ENCODE measurements around the gene FKBP5.

FKBP5 gene

DNA sequence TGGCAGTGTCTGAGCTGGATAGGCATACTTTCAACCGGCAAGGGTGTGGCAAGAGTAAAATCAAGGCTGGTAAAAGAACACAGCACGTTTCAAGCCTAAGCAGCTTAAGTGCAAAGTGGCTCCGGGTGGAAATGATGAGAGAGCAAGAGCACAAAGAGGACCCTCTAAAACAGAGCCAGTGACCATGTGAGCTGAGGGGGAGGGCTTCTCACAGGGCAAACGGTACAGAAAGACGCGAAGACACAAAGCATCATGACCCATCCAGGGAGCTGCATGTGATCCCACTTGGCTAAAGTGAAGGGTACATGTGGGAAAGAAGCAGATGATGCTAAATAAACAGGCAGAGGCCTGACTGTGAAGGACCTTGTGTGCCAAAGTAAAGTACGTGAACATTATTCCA, 25.7 kb downstream of the FKBP5 start:
- H3K36me3 ChIP-seq (ENCODE audit: insufficient read depth, low read length) = no peaks in the 10 kb centered on the region
- H3K4me1 ChIP-seq (ENCODE audit: insufficient read depth, low read length) = peaks cover 23% of the 10 kb centered on the region
- no peak overlapping the region for H2AFZ ChIP-seq (ENCODE audit: low read depth, low read length)
- no peaks in the 10 kb centered on the region for H3K9me3 ChIP-seq (ENCODE audit: low read length)
- H3K4me3 ChIP-seq (ENCODE audit: low read length) = no peak overlapping the region
- no peaks in the 10 kb centered on the region for H3K27me3 ChIP-seq (ENCODE audit: insufficient read depth, low read length)

DNA sequence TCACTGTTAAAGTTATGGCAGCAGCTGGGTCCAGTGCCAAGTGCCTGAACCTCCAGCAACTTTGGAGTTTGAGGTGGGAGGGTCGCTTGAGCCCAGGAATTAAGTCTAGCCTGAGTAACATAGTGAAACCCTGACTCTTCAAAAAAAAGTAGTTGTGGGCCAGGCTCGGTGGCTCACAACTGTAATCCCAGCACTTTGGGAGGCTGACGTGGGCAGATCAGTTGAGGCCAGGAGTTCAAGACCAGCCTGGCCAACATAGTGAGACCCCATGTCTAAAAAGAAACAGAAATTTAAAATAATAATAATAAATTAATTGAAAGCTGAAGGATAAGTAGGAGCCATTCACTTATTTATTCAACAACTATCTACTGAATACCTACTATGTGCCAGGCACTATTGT, 33.8 kb downstream of the FKBP5 start:
- Histone ChIP-seq H3K4me1 (ENCODE audit: insufficient read depth, low read length) (no peaks in the 10 kb centered on the region), H3K27me3 (ENCODE audit: insufficient read depth, low read length) (no peaks in the 10 kb centered on the region), H3K4me3 (ENCODE audit: low read length) (no peak overlapping the region), H3K36me3 (ENCODE audit: insufficient read depth, low read length) (no peaks in the 10 kb centered on the region), H3K9me3 (ENCODE audit: low read length) (no peaks in the 10 kb centered on the region), H2AFZ (ENCODE audit: low read depth, low read length) (no peak overlapping the region)

DNA sequence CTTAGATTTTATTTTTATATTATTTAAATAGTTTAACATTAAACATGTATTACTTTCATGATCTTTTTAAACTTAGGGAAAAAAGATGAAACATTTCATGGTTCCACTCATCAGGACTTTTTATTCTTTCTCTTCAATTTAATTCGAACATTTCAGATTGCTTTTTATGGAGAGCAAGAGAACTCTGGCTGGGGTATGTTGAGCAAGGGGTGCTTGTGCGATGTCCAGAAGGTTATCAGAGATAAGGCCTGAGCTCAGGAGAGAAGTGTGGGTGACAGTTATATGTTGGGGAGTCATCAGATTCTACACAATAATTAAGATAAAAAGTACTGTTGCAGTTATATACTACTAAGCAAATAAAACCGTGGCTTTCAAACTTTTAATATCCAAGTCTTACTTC, 37.5 kb downstream of the FKBP5 start:
- H3K36me3 ChIP-seq (ENCODE audit: insufficient read depth, low read length) = no peaks in the 10 kb centered on the region
- no peak overlapping the region for H3K4me3 ChIP-seq (ENCODE audit: low read length)
- no peaks in the 10 kb centered on the region for H3K9me3 ChIP-seq (ENCODE audit: low read length)
- H3K27me3 ChIP-seq (ENCODE audit: insufficient read depth, low read length) = no peaks in the 10 kb centered on the region
- no peaks in the 10 kb centered on the region for H3K4me1 ChIP-seq (ENCODE audit: insufficient read depth, low read length)
- no peak overlapping the region for H2AFZ ChIP-seq (ENCODE audit: low read depth, low read length)

DNA sequence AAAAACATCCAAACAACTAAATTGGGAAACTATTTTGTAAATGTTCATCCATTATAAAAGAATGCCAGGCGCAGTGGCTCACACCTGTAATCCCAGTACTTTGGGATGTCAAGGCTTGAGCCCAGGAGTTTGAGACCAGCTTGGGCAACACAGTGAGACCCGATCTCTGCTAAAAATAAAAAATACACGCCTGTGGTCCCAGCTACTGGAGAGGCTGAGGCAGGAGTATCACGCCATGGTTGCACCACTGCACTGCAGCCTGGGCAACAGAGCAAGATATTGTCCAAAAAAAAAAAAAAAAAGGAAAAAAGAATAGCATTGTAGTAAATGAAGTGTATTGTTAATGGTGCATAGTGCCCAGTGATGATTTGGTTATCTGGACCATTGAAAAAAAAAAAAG, 38.7 kb downstream of the FKBP5 start:
- Histone ChIP-seq H3K27me3 (ENCODE audit: insufficient read depth, low read length) (no peaks in the 10 kb centered on the region), H2AFZ (ENCODE audit: low read depth, low read length) (no peak overlapping the region), H3K4me1 (ENCODE audit: insufficient read depth, low read length) (no peaks in the 10 kb centered on the region), H3K4me3 (ENCODE audit: low read length) (no peak overlapping the region), H3K9me3 (ENCODE audit: low read length) (no peaks in the 10 kb centered on the region), H3K36me3 (ENCODE audit: insufficient read depth, low read length) (no peaks in the 10 kb centered on the region)

DNA sequence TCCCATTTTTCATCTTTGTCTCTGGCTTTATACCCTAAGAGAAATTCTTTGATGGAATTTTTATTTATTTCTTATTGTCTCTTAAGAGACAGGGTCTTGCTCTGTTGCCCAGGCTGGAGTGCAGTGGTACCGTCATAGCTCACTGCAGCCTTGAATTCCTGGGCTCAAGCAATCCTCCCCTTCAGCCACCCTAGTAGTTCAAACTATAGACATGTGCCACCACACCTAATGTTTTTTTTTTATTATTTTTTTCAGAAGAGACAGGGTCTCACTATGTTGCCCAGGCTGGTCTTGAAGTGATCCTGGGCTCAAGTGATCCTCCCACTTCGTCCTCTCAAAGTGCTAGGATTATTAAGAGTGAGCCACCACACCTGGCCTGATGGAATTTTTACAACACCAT, 40.5 kb downstream of the FKBP5 start:
- no peaks in the 10 kb centered on the region for H3K9me3 ChIP-seq (ENCODE audit: low read length)

DNA sequence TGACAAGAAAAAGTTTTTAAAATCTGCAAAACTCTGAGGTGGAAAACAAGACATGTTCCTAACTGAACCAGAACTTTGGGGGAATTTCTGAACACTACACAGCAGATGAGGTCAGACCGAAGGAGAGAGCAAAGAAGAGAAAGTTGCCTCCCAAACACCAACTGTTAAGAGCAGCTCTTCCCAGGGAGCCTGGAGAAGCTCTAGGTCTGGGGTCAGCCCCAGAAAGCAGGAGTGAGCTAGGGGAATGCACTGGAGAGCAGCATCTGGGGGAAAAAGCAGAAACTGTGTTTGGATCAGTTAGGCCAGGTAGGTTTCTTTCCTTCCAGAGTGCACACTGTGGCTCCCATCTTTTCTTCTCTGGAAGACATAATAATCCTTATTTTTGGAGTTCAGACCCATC, 41.3 kb downstream of the FKBP5 start:
- Histone ChIP-seq H3K4me1 (ENCODE audit: insufficient read depth, low read length) (no peaks in the 10 kb centered on the region), H2AFZ (ENCODE audit: low read depth, low read length) (no peak overlapping the region), H3K27me3 (ENCODE audit: insufficient read depth, low read length) (no peaks in the 10 kb centered on the region), H3K36me3 (ENCODE audit: insufficient read depth, low read length) (no peaks in the 10 kb centered on the region), H3K4me3 (ENCODE audit: low read length) (no peak overlapping the region), H3K9me3 (ENCODE audit: low read length) (no peaks in the 10 kb centered on the region)

More for the DNA sequence above, 40.5 kb downstream of the FKBP5 start:
- Histone ChIP-seq H2AFZ (ENCODE audit: low read depth, low read length) (no peak overlapping the region), H3K4me1 (ENCODE audit: insufficient read depth, low read length) (no peaks in the 10 kb centered on the region), H3K27me3 (ENCODE audit: insufficient read depth, low read length) (no peaks in the 10 kb centered on the region), H3K4me3 (ENCODE audit: low read length) (no peak overlapping the region), H3K36me3 (ENCODE audit: insufficient read depth, low read length) (no peaks in the 10 kb centered on the region)

- Histone ChIP-seq H3K4me3 (ENCODE audit: low read length) (no peak overlapping the region), H3K4me1 (ENCODE audit: insufficient read depth, low read length) (no peaks in the 10 kb centered on the region), H3K9me3 (ENCODE audit: low read length) (no peaks in the 10 kb centered on the region), H3K36me3 (ENCODE audit: insufficient read depth, low read length) (peaks cover 14% of the 10 kb centered on the region), H2AFZ (ENCODE audit: low read depth, low read length) (no peak overlapping the region), H3K27me3 (ENCODE audit: insufficient read depth, low read length) (no peaks in the 10 kb centered on the region)
Observed at GRCh38 chr6:35643162-35643535, 45.6 kb downstream of the FKBP5 start.

GRCh38 chr6:35642471-35643161, 46.1 kb downstream of the FKBP5 start:
- Histone ChIP-seq H3K36me3 (ENCODE audit: insufficient read depth, low read length) (peaks cover 14% of the 10 kb centered on the region), H2AFZ (ENCODE audit: low read depth, low read length) (no peak overlapping the region), H3K4me1 (ENCODE audit: insufficient read depth, low read length) (no peaks in the 10 kb centered on the region), H3K9me3 (ENCODE audit: low read length) (no peaks in the 10 kb centered on the region), H3K4me3 (ENCODE audit: low read length) (no peak overlapping the region), H3K27me3 (ENCODE audit: insufficient read depth, low read length) (no peaks in the 10 kb centered on the region)

- Histone ChIP-seq H3K4me3 (ENCODE audit: low read length) (no peak overlapping the region), H3K27me3 (ENCODE audit: insufficient read depth, low read length) (no peaks in the 10 kb centered on the region), H3K36me3 (ENCODE audit: insufficient read depth, low read length) (peaks cover 27% of the 10 kb centered on the region), H2AFZ (ENCODE audit: low read depth, low read length) (no peak overlapping the region), H3K9me3 (ENCODE audit: low read length) (no peaks in the 10 kb centered on the region), H3K4me1 (ENCODE audit: insufficient read depth, low read length) (peaks cover 4% of the 10 kb centered on the region)
Observed at GRCh38 chr6:35640017-35640664, 48.6 kb downstream of the FKBP5 start.

DNA sequence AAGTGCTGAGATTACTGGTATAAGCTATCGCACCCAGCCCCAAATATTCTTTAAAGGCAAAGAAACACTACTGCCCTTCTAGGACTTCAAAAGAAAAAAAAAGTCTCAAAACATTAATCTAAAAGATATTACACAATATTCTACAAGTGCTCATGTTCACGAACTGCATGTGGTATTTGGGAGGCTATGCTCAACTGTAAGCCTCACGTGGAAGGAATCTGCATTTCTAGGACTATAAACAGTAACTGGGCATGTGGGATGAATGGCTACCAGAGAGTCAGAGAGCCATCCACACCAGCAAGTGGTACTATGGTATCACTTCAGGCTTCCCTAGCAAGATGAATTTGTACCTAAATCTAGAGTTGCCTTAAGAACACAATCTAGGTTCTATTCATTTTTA, 50.0 kb downstream of the FKBP5 start:
- no peak overlapping the region for H2AFZ ChIP-seq (ENCODE audit: low read depth, low read length)
- peaks cover 29% of the 10 kb centered on the region for H3K36me3 ChIP-seq (ENCODE audit: insufficient read depth, low read length)
- no peaks in the 10 kb centered on the region for H3K9me3 ChIP-seq (ENCODE audit: low read length)
- H3K4me3 ChIP-seq (ENCODE audit: low read length) = no peak overlapping the region
- no peaks in the 10 kb centered on the region for H3K27me3 ChIP-seq (ENCODE audit: insufficient read depth, low read length)
- H3K4me1 ChIP-seq (ENCODE audit: insufficient read depth, low read length) = peaks cover 4% of the 10 kb centered on the region

DNA sequence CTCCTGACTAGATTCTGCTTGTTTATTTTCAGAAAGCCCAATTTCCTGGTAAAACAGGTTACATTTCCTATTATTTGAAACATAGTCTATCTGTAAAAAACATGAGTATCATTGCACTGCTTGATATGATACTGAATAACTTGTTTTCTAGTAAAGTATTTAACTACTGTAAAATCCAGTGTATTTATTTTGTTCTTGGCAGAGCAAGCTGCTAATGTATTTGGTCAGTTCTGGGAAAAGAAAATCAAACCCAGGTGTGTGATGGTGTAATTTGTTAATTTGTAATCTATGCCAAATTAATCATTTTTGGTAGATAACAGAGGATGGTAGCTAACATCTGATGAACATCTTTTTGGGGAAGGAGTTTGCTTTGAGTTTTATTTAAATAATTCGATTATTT, 50.8 kb downstream of the FKBP5 start:
- no peaks in the 10 kb centered on the region for H3K27me3 ChIP-seq (ENCODE audit: insufficient read depth, low read length)
- H3K9me3 ChIP-seq (ENCODE audit: low read length) = no peaks in the 10 kb centered on the region
- H3K4me1 ChIP-seq (ENCODE audit: insufficient read depth, low read length) = peaks cover 4% of the 10 kb centered on the region
- H3K36me3 ChIP-seq (ENCODE audit: insufficient read depth, low read length) = peaks cover 29% of the 10 kb centered on the region
- no peak overlapping the region for H2AFZ ChIP-seq (ENCODE audit: low read depth, low read length)
- H3K4me3 ChIP-seq (ENCODE audit: low read length) = no peak overlapping the region

GRCh38 chr6:35635601-35636597, 52.8 kb downstream of the FKBP5 start:
- H3K9me3 ChIP-seq (ENCODE audit: low read length) = no peaks in the 10 kb centered on the region
- H2AFZ ChIP-seq (ENCODE audit: low read depth, low read length) = no peak overlapping the region
- no peak overlapping the region for H3K4me3 ChIP-seq (ENCODE audit: low read length)
- peaks cover 30% of the 10 kb centered on the region for H3K36me3 ChIP-seq (ENCODE audit: insufficient read depth, low read length)
- H3K4me1 ChIP-seq (ENCODE audit: insufficient read depth, low read length) = peaks cover 4% of the 10 kb centered on the region
- no peaks in the 10 kb centered on the region for H3K27me3 ChIP-seq (ENCODE audit: insufficient read depth, low read length)

DNA sequence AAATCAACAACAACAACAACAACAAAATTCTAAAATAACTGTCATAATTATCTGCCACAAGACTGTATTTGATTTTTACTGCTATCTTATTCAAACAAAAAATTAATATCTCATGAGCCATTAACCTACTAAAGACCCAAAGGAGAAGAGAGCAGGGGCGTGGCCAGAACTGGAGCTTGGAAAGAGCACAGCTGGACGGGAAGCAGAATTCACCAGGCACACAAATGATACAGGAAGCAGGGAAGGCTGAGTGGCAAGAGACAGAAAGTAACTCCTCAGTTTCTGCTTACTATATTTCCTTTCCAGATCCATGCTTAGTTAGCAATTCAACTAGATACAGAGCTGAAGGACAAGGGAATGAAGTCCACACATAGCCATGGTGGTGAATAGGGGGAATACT, 54.4 kb downstream of the FKBP5 start:
- peaks cover 23% of the 10 kb centered on the region for H3K36me3 ChIP-seq (ENCODE audit: insufficient read depth, low read length)
- no peaks in the 10 kb centered on the region for H3K27me3 ChIP-seq (ENCODE audit: insufficient read depth, low read length)
- H2AFZ ChIP-seq (ENCODE audit: low read depth, low read length) = no peak overlapping the region
- H3K4me3 ChIP-seq (ENCODE audit: low read length) = no peak overlapping the region
- peaks cover 4% of the 10 kb centered on the region for H3K4me1 ChIP-seq (ENCODE audit: insufficient read depth, low read length)
- no peaks in the 10 kb centered on the region for H3K9me3 ChIP-seq (ENCODE audit: low read length)
